SH-SY5Y (cell line): ENCODE results near the gene CPPED1.

Experiments
- GATA2 ChIP-seq: IDR thresholded peaks from 2 replicates; pipeline ENCODE4 v1.6.1; 2011; ENCODE audit warnings: mild to moderate bottlenecking, low read depth, low read length
- GATA3 ChIP-seq: IDR thresholded peaks from 2 replicates; pipeline ENCODE4 v1.6.1; 2011; ENCODE audit warnings: low read depth, mild to moderate bottlenecking, low read length, moderate library complexity

GRCh38 chr16:12614662-12615278, 188.9 kb downstream of the CPPED1 start:
- TF ChIP-seq GATA3 (no peak), GATA2 (no peak)
